Esophagus squamous epithelium (tissue), 4 donors: ENCODE results near the gene IGFBP6.

Source experiments
- POLR2A ChIP-seq, 4 donors: fragments of 450-650 bp; IDR thresholded peaks; one replicate each; pipeline ENCODE4 v1.6.1; 2017; ENCODE audit warnings: antibody characterized with exemption in 4 of 4, mild to moderate bottlenecking in 4 of 4, moderate library complexity in 3 of 4
- TF ChIP-seq, protein P1 (sequence below), 6 experiments: fragments of 450-650 bp in 4 of 6; fragments of 200-600 bp in 2 of 6; sonication (generic) in 2 of 6; IDR thresholded peaks; one replicate each; pipeline ENCODE4 v1.5.1; 2016 to 2019; ENCODE audit warnings: antibody characterized with exemption in 6 of 6, mild to moderate bottlenecking in 4 of 6, moderate library complexity in 4 of 6

DNA sequence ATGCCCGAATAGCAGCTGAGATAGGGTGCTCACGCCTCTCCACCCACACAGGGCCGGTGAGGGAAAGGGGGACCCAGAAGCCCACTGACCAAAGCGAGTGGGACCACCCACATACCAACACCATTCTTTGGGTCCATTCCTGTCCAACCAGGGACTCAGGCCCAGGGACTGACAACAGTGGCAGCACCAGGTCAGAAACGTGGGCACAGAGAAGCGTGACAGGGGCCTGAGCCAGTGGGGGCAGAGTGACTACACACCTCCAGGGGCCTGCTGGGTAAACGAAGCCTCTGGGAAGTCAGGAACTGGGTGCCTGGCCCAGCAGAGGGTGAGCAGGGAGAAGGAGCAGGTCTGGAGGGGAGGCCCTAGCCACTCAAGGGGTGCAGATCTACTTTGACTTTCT, 32.0 kb upstream of the IGFBP6 start:
- TF ChIP-seq, protein P1, sequence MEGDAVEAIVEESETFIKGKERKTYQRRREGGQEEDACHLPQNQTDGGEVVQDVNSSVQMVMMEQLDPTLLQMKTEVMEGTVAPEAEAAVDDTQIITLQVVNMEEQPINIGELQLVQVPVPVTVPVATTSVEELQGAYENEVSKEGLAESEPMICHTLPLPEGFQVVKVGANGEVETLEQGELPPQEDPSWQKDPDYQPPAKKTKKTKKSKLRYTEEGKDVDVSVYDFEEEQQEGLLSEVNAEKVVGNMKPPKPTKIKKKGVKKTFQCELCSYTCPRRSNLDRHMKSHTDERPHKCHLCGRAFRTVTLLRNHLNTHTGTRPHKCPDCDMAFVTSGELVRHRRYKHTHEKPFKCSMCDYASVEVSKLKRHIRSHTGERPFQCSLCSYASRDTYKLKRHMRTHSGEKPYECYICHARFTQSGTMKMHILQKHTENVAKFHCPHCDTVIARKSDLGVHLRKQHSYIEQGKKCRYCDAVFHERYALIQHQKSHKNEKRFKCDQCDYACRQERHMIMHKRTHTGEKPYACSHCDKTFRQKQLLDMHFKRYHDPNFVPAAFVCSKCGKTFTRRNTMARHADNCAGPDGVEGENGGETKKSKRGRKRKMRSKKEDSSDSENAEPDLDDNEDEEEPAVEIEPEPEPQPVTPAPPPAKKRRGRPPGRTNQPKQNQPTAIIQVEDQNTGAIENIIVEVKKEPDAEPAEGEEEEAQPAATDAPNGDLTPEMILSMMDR (IDR thresholded peaks at IDR 0.05), result no peak
- no peak for TF ChIP-seq POLR2A (IDR thresholded peaks at IDR 0.05)
